HG03439 (cell line): Measurements from ENCODE around the gene CTDSP2.

Experiments
- ATAC-seq: cut with Tn5 transposase; IDR thresholded peaks from one replicate; pipeline ENCODE4 v1.9.1; 2021; ENCODE audit warnings: mild to moderate bottlenecking, moderate library complexity; ENCODE audit not compliant: unreplicated experiment

Gene CTDSP2

GRCh38 chr12:57817261-57817989, 29.1 kb downstream of the CTDSP2 start:
- ATAC-seq, result no peak

- no peak for ATAC-seq
These were observed 29.7 kb downstream of the CTDSP2 start for GRCh38 chr12:57816855-57817151.

- ATAC-seq, result no peak
These were observed 30.3 kb downstream of the CTDSP2 start for GRCh38 chr12:57816001-57816854.

GRCh38 chr12:57815177-57816000, 31.1 kb downstream of the CTDSP2 start:
- ATAC-seq, result no peak

DNA sequence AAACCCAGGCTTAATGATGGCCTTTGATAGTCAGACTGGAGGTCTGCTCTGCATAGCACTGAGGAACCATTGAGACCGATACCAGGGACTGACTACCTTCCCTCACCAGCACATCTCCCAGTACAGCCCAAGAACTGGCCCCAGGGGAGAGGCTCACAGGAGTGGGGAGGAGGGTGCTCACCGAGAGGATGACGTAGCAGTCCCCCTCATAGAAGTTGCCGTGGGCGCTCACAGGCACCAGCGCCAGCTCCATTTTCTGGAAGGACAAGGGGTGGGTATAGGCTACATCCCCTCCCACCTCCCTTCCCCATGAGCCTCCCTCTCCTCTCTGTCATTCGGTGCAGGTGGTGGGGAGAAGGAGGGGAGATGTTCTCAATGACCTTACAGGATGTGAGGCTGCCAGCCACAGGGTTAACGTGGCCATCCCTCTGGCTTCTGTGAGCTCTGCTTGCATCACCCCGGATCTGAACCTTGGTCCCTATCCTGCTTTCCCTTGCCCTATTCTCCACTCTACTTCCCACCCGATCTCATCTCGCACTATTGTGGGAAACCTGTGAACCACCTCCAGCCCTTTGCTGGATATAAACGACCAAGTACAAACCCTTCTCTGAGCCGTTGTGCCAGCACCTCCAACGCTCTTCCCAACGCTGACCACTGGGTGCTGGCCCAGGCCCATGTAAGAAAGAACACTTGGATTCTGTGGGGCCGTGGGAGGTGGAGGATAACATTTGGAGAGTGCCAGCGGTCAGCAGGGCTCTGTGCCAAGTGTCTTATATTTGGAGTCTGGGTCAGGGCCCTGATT, 32.4 kb downstream of the CTDSP2 start:
- no peak for ATAC-seq

- no peak for ATAC-seq
These were observed 33.2 kb downstream of the CTDSP2 start for GRCh38 chr12:57813111-57813970.

DNA sequence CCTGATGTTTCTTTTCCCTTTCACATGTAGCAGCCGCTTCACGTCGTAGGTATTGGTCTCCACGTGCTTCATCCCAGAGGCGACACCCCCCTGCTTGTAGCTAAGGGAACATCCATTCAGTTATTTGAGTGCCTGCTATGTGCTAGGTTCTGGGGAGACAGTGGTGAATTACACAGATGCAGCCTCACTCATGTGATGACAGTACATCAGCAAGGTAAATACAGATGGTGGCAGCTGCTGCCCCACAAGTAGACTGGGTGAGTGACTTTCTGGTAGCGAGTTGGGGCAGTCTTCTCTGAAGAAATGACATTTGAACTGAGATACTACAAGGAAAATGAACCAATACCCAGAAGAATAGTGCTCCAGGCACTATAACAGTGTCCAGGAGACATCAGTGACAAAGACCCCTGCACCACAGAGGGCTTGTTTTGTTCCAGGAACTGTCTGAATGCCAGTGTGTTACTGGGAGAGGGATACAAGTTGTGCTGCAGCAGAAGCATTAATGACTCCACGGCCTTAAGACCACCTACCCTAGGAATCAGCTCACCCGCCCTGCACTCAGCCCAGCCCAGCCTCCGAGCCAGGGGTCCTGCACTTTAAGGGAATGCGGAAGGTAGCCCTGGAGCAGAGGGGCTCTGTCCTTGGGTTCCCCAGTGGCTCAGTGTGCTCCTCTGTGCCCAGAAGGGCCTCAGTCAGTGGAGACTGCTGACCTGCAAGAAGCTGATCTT, 35.3 kb downstream of the CTDSP2 start:
- ATAC-seq, result no peak

DNA sequence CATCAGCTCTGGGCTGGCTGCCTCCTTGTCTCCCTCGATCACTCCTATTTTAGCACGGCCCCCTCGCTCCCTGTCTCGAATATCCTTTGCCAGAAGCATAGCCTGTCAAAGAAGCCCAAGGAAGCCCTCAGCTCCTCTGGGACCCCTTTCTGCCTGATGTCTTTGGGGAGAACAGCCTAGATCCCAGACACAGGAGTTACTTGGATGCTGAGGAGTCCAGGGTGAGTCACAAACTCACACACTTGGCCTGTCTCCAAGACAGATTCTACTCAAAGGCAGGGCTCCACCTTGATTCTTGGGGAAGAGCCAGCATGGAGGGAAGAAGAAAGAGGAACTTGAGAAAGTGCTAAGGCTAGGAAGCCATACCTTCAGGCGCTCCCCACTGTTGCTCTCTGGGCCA, 36.1 kb downstream of the CTDSP2 start:
- no peak for ATAC-seq

- no peak for ATAC-seq
These were observed 37.1 kb downstream of the CTDSP2 start for GRCh38 chr12:57809425-57809824.

DNA sequence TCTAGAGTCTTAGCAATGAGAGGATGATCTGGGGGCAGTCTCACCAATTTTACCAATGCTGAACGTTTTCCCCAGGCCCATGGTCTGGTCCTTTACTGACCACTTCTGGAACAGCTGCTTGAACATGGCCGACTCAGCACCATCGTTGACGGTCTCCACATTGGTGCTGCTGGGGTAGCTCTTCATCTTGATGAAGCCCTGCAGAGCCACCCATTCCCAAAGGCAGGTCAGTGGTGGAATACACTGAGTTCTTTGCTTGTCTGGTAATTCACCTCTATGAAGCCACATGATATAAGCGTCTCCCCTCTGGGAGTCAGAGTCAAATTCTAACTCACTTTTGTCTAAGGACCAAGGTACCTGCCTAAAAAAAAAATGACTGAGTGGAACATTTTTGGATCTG, 38.2 kb downstream of the CTDSP2 start:
- no peak for ATAC-seq

DNA sequence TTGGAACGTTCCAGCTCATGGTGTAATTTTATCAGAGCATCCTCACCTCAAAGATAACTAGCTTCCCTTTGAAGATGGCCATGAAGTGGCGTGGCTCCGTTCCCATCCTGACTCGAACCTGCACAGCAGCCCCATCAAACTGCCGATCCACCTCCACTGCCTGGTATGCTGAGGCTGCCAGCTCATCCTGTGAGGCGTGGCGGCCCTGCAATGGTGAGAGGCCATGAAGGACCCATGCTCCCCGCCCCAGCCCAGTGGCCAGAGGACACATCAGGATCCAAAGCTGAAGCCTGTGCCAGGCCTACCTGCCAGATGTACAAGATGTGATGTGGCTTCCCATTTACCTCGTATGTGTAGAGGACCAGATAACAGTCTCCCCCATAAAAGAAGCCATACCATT, 39.2 kb downstream of the CTDSP2 start:
- ATAC-seq, result no peak

DNA sequence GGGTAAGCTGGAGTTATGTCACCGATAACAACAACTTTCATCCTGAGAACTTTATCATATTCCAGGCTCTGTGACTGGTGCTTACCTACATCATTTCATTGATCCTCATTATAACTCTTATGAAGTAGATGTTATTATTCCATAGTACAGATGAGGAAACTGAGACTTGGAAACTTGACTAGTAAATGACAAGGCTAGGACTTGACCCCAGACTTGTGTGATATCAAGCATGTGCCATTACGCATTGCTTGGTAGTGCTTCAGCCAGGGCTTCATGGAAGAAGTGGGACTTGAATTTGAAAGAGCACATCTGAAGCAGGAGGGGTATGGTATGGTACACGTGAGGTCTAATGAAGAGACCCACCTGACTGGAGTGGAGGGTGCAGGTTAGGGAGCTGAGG, 39.9 kb downstream of the CTDSP2 start:
- no peak for ATAC-seq

GRCh38 chr12:57803319-57803893, 43.1 kb downstream of the CTDSP2 start:
- no peak for ATAC-seq

DNA sequence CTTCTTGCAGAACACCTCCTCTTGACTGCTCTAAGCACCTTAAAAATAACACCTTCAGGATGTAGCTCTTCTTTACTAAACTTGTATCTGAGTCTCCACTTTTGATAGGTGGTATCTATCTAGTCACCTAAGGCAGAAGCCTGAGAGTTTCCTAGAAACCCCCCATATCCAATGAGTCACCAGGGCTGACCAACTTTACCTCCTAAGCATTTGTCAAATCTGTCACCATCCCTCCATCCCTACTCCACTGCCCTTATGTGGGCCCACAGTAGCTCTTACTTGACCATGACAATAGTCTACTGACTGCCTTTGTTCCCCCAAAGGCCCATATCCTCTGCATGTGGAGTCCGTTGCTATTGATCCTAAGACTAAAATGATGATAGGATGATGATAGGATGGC, 43.9 kb downstream of the CTDSP2 start:
- ATAC-seq, result no peak

DNA sequence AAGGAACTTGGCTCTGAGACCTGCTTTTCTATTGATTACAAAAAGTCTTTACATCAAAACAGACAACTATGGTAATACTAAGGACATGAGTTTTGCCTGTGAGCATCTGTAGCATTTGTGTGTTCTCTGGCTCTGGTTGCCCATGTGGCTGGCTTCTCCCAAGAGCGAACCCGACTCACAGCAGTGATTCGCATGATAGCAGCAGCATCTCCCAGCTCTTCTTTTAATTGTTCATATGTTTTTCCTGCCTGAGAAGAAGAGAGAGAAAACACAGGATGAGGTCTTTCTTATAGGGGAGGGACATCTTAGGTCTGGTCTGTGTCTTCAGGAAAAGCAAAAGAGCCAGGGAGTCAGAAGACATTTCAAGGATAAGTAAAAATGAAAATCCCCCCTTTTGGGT, 45.6 kb downstream of the CTDSP2 start:
- ATAC-seq, result no peak

GRCh38 chr12:57797933-57798332, 48.6 kb downstream of the CTDSP2 start:
- ATAC-seq, result no peak

- ATAC-seq, result no peak
These were observed 49.5 kb downstream of the CTDSP2 start for GRCh38 chr12:57796996-57797395.

- no peak for ATAC-seq
These were observed 51.2 kb downstream of the CTDSP2 start for GRCh38 chr12:57795354-57795753.

DNA sequence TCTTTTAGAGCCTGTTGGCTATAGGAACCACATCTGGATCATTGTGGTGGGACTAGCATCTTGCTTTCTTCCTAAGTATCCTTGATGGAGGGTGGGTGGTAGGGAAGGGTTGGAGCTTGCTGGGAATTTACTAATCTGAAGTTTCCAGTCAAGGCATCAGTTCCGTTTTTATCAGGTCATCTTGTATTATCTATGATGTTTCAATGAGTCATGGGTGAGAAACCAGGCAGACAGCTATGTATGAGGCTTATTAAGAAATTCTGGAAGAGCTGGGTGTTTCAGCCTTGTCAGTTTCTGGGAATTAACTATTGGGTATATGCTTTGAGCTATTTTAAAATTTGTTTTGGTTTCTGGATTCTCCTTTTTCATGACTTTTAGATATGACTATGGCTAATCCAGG, 52.6 kb downstream of the CTDSP2 start:
- no peak for ATAC-seq
